HG03460 (cell line): Measurements from ENCODE around the gene C5orf15.
"Not testable (repeated sequence)": the region's sequence is repeated elsewhere in the genome, so short reads cannot be mapped to it uniquely, and the experiment has no call there.

Source experiments
- ATAC-seq: cut with Tn5 transposase; IDR thresholded peaks from one replicate; pipeline ENCODE4 v1.9.1; 2021; ENCODE audit not compliant: unreplicated experiment

C5orf15 gene

DNA sequence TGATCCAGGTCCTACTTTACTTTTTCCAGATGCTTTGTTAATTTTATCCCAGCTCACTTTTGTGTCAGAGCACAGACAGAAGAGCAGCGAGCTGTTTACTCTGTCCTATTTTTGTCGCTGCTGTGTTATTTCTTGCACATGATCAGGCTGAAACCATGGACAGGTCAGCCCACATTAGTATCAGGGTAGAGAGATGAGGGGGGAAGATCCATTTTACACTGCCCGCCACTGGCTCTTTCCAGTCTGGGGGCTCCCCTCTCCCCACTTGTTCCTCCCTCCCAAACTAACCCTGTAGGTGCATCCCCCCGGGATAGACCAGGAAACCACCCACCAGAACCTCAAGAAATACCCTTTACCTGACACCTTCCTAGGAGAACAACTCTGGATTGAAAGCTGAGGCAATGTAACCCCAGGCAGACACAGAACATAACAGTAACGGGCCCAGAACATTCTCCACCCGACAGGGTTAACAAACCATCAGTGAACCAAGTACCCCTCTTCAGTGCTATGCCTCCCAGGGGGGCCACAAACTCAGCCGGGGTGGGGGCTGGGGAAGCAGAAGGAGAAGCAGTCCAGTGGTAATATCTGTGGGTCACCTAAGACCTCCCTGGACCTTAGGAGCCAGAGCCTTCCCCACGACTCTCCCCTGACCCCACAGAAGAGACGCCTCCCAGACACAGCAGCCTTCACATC, 26.0 kb upstream of the C5orf15 start:
- ATAC-seq: no peak

DNA sequence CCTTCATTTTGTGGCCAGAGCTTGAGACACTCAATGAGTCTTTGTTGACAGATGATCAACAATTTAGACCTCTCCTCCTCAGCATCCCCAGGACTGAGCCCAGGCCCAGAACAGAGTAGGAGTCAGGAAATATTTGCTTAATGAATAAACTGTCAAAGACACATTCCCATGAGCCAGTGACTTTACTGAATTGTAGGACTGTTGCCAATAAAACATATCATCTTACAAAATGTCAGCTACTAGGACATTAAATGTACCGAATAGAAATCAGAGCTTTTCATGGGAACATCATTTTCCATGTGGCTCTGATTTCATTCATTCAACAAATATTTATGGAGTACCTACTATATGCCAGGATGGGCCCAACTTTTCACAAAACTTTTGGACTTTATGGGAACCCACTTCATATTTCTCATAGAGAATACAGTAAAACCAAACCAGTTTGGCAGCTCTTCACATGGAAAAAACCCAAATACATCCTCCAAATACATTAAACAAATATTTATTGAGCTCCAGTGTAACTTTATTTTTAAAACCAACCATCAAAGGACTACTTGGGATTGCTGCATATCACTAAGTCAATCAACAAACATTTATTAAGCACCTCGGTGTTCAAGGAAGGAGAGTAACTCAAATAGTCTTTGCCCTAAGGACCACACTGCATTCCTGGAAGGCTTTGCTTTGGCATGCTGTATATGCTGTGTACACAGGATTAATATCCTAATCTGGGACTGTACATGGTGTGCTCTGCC, 24.9 kb upstream of the C5orf15 start:
- ATAC-seq: no peak

DNA sequence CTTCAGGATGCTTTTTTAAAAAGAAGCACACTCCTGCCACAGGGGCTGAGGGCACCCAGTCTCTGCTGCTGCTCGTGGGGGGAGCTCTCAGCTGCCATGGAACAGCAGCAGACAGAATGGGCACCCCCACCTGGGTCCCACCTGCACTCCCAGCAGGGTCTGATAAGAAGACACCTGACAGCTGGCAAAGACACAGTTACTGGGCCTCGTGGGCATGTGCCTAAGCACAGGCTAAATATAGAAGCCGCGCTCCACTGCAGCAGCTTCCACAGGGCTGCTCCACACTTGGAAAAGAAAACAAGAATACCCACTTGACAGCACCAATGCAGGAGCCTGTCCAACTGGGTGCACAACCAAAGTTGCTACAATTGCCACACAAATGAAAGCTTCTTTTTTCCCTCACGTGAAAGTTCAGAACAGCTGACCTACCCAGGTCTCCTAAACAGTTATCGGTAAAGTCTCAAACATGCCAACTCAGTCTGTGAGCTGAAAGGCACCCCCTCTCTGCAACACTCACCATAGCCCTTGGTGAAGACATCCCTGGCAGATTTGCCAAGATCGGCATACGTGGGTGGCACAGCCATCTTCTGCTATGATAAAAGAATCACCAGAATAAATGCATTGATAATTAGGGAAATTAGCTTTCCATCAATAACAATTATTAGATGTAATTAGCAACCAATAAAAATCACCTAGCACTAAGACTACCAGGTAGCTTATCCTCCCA, 24.2 kb upstream of the C5orf15 start:
- no peak for ATAC-seq

DNA sequence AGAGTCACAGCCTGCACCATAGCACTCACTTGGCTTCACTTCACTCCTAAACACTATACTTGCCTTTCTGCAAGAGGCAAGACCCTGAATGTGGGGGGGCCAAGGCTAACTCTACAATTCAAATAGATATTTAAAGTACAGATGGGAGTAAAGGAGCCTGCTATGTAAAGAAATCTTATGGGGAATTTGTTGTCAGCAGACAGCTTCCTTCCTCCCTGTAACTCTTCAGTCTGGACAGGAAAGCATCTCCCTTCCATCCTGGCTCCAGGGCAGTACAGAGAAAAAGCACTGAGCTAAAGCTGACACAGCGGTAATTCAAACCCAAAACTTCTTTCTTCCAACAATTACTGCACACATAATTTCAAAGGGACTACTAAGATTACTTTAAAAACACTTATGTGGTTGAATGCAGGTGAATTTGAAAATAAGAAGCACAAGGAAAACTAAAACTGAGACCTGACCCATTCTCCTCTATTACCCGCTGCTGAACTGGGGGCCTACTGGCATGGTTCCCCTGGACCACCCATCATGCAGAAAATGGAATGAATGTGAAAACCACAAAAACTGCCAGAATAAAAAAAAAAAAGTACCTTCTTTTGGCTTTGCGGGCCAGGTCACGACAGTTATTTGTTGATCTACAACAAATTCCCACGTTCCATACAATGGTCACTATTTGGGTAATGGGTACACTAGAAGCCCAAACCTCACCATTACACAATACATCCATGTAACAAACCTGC, 22.9 kb upstream of the C5orf15 start:
- no peak for ATAC-seq

DNA sequence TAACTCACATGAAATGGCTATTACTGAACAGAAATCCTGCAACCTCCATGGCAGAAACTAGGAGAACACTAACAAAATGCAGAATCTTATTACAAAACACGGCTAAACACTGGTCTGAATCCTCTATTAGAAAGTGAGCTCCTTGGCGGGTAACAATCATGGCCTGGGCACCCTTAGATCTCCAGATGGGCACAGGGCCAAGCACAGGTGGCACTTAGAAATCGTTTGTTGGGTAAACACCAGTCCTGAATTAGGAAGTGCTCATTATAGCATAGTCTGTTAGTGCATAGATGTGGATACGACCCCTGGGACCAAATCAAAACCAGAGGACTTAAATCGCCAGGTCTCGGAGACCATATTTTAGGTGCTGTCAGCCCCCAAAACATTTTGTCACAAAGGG, 22.0 kb upstream of the C5orf15 start:
- no peak for ATAC-seq

DNA sequence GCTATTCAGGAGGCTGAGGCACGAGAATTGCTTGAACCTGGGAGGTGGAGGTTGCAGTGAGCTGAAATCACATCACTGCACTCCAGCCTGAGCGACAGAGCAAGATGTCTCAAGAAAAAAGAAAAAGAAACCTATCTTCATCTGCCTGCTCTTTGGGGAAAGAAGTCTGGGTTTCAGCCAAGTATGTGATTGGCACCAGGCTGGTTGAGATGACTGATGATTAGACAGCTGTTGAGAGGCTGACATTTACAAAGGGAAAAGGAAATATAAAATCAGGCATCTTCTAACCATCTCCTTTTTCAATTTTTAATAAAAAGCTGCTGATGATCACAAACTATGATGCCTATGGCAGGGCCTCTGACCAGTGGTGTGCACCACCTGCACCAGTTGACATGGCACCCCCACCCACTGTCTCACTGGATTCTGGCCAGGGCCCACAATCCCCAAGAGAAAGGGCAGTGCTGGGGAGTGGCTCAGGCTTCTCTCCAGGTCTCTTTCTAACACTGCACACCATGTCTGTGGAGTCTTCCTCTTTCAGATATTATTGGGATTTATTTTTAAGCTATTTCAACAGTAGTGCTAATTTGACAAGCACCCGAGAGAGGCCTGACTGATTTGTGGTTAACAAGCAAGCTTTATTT, 17.2 kb upstream of the C5orf15 start:
- no peak for ATAC-seq

DNA sequence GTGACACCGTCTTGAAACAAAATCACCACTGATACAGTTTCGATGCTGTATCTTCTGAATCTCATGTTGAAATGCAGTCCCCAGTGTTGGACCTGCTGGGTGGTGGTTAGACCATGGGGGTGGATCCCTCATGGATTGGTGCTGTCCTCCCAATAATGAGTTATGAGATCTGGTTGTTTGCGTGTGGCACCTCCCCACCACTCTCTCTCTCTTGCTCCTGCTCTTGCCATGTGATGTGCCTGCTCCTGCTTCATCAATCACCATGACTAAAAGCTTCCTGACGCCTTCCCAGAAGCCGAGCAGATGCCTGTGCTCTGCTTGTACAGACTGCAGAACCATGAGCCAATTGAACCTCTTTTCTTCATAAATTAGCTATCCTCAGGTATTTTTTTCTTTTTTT, 15.2 kb upstream of the C5orf15 start:
- ATAC-seq: no peak

DNA sequence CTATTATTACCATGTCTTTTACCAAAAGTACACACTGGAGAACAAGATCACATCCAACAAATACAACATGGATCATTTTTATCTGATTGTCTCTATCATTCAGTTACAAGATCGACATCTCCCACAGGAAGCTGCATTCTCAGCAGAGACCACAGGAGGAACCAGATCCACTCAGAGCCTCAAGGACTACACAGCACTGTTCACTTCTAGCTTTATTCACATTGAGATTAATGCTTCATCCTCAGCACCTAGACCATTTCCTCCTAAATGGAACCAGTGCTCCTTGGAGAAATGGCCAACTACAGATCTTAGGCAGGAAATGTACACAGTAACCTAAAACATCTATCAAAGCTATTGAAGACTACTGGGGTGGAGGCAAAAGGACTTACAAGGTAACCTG, 13.3 kb upstream of the C5orf15 start:
- no peak for ATAC-seq

DNA sequence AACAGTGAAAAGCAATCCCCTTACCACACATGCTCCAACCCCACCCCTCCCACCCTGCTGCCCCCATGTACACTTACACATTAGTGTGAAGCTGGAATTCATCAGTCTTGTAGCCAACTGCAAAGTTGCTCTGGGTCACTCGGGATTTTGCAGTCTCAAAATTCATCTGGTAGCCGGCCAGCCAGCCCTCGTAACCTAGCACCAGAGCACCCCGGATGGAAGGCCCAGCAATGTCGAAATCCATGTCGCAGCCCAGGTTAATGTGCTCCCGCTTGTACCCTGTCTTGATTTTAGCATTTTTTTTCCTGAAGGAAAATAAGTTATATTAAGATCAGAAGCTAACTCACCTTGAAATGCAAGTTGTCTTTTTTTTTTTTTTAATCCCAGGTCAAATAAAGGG, 12.2 kb upstream of the C5orf15 start:
- no peak for ATAC-seq

DNA sequence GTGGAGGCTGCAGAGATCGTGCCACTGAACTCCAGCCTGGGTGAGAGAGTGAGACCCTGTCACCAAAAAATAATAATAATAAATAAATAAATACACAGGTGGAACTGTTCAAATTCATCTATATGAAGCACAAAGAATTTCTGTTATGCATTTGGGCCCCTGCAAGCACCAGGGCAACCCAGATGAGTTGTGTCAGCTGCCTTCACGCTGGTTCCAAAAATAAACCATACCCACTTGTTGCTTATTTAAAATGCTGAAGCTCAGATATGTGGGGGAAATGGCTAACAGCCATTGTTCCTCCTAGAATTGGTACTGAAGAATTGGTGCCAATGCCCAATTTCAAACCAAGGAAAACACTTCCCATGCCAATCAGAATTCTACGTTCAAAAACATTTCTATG, 10.5 kb upstream of the C5orf15 start:
- no peak for ATAC-seq

DNA sequence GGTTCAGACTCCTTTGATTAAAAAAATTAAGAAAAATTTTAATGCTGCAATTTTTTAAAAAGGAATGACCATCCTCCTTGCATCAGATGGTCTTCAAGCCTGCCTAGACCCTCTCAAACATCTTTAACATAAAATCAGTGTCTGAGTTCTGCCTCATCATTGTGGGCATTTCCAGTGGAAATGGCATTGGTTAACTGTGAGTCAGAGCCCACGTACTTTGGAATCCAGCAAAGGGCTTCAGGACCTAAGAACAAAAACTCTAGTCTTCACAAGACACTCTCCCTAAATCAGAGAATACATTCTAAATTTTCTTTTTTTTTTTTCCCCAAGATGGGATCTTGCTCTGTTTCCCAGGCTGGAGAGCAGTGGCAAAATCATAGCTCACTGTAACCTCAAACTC, 9.4 kb upstream of the C5orf15 start:
- no peak for ATAC-seq

DNA sequence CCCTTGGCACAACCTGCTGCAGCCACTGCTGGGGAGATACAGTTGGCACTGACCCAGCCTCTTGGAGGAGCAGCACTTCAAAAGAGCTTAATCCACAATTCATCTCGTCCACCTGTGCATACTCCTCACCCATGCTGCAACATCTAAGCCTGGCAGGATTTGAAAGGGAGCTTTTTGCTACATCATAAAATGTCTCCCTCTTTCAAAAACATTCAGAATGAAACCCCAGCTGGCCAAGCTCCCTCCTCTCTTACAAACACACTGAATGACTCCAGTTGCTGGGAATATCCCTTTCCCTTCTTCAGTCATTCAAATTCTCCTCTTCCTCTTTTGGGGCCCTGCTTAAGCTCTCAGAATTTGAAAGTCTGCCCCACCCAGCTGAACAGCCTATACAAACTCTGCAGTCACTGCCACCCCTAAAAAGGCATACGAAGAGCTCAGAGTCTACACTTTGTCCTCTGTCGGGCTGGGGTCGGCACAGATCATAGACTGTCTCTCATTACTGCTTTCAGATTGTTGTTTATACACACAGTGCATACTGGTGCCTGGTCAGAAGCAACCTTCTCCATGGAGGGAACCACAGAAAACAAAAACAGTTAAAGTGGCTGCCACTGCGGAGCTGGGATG, 8.8 kb upstream of the C5orf15 start:
- ATAC-seq: no peak

DNA sequence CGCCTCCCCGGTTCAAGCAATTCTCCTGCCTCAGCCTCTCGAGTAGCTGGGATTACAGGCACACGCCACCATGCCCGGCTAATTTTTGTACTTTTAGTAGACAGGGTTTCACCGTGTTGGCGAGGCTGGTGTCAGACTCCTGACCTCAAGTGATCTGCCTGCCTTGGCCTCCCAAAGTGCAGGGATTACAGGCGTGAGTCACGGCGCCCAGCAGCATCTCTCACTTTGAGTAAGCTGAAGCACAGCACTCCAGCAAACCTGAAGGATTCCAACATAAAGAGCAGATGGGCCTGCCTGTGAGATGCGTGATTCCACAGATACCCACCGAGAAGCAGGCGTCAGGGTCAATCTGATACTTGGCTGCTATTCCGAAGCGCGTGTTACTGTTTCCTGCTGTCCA, 7.1 kb upstream of the C5orf15 start:
- ATAC-seq: not testable (repeated sequence)

DNA sequence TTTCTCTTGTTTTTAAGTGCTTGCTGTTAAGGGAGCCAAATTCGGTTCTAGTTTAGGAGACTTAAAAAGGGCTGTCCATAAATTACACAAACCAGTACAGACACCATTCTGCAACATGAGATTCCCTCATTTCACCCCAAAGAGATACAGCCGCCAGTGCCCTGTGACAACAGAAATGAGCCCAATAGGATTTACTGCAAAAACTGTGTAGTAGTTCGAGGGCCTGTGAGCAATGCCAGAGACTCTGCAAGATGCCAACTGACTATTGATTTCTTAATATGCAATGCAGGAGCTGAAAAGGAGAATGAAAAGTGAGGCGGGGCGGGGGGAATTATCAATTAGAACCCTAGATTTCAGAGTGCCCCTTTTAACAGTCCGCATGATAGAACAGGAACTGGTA, 5.7 kb upstream of the C5orf15 start:
- no peak for ATAC-seq

DNA sequence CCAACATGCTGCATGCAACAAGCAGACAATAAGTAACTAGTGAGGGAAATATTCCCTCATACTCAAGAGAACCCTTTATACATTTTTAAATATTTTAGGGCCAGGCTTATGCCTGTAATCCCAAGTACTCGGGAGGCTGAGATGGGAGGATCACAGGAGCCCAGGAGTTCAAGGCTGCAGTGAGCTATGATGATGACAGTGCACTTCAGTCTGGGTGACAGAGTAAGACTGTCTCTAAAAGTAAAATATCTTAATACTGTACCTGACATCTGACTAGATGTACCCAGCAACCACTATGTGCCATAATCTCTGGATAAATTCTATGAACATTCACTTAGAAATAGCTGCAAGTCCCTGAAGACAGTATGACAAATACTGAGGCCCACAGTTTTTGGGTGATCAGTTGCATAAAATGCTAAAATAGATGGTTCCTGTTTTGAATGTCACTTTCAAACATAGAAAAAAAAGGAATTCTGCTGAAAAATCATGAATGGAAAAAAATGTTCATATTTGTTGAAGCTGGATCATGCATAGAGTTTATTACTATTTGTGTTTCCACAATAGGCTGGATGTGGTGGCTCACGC, 2.0 kb upstream of the C5orf15 start:
- no peak for ATAC-seq

DNA sequence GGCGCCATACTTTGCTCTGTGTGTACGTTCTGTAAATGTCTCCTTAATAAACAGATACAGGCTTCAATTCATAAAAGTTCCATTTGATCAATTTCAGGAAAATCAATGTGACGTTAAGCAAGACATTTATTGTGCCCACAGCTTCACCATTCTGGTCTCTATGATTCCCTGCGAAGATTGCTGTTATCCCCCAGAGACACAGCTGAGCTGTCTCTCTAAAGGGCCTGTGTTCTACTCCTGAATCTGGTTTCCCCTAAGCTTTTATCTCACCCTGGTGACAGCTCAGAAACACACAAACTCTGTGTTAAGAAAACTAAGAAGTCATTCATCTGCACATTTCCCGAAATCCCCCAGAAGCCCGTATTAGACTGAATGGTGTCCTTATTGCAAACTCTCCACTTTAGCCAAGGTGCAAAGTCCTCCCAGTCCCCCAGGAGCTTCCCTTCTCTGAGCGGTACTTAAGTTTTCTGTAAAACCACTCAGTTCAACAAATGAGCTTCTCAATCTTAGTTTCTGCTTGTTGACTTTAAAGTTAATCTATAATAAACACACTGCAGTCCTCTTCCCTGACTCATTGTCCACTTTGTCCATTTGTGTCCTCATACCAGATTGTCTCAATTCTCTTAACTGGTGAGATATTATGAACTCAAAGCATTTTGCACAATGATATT, 1.4 kb upstream of the C5orf15 start:
- no peak for ATAC-seq

DNA sequence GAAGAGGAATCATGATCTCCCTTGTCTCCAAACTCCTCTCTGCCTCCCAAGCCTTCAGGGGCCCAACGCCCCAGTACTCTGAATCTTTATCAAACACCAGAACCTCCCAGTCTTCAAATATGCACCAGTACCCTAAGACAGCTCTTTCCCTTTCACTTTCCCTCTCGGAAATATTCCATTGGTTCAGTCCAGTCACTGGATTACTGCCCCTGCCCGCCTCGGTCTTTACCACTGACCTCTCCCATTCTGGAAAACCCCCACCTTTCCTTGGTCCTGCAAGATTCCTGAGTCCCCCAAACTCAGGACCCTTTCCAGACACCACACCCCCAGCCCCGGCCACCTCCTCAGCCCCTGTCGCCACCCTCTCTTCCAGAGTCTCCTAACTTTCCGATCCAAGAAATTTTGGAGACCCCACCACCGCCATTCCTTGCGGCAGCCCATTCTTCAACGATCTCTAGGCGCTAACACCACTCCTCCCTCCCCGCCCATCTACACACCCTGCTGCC, 674 bp downstream of the C5orf15 start:
- peak; percentile 11 for ATAC-seq

DNA sequence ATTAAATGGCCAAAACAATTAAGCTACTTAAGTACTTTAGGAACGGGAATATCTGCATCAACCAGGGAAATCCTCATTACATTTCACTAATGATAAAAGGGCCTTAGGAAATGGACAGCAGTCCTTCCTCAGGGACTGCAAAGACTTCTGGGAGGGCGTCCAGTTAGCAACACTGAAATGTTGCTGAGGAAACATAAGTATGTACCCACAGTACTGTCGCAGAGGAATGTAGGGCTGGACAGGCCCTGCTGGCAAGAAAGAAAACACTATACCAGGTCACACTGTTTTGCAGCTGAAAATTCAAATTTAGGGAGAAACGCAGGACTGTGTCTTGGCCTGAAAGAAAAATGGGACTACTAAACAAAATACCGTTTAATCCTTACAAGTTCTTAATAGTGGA, 1.3 kb downstream of the C5orf15 start:
- no peak for ATAC-seq

DNA sequence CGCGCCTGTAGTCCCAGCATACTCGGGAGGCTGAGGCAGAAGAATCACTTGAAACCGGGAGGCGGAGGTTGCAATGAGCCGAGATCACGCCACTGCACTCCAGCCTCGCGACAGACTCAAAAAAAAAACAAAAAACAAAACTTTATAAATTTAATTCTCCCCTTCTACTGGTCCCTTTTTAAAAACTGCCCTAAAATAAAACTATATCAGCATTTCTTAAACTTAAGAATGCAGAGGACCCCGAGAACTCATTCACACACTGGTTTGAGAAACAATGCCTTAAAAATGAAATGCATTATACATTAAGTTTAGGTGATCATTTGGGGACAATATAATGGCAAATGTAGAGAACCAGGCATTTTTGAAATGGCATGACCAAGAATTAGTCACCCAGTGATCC, 2.3 kb downstream of the C5orf15 start:
- no peak for ATAC-seq
